ENCODE measurements around the gene CYTH3.
"Not testable (repeated sequence)": the region's sequence is repeated elsewhere in the genome, so short reads cannot be mapped to it uniquely, and the experiment has no call there.

The CYTH3 gene

GRCh38 chr7:6272481-6273323 lies at the start of gene CYTH3:
Gene CYTH3, minus strand, starts transcription at chr7:6272624. Its CDS starts 117 bp downstream, at chr7:6272507.
- peak; percentile 47 for DNase-seq

- DNase-seq, result no peak
Measured at GRCh38 chr7:6320791-6321190, 48.4 kb upstream of the CYTH3 start.

GRCh38 chr7:6317797-6318438 lies 45.5 kb upstream of the CYTH3 start:
- no peak for DNase-seq

- DNase-seq, result no peak
Measured at GRCh38 chr7:6316226-6316625, 43.8 kb upstream of the CYTH3 start.

GRCh38 chr7:6315746-6316145 lies 43.3 kb upstream of the CYTH3 start:
- DNase-seq, result no peak

GRCh38 chr7:6310271-6310993 lies 38.0 kb upstream of the CYTH3 start:
- no peak for DNase-seq

- no peak for DNase-seq
Measured at GRCh38 chr7:6307762-6308161, 35.3 kb upstream of the CYTH3 start.

- peak; percentile 73 for DNase-seq
Measured at GRCh38 chr7:6306471-6306870, 34.0 kb upstream of the CYTH3 start.

GRCh38 chr7:6305330-6305729 lies 32.9 kb upstream of the CYTH3 start:
- no peak for DNase-seq

GRCh38 chr7:6301446-6301845 lies 29.0 kb upstream of the CYTH3 start:
- DNase-seq, result not testable (repeated sequence)

- peak; percentile 31 for DNase-seq
Measured at GRCh38 chr7:6299774-6300173, 27.4 kb upstream of the CYTH3 start.

- DNase-seq, result no peak
Measured at GRCh38 chr7:6294839-6295238, 22.4 kb upstream of the CYTH3 start.

GRCh38 chr7:6293202-6293601 lies 20.8 kb upstream of the CYTH3 start:
- DNase-seq, result no peak

- DNase-seq, result not testable (repeated sequence)
Measured at GRCh38 chr7:6291941-6292340, 19.5 kb upstream of the CYTH3 start.

GRCh38 chr7:6291531-6291930 lies 19.1 kb upstream of the CYTH3 start:
- DNase-seq, result no peak

- DNase-seq, result no peak
Measured at GRCh38 chr7:6290319-6290741, 17.9 kb upstream of the CYTH3 start.

- DNase-seq, result no peak
Measured at GRCh38 chr7:6288270-6288860, 15.9 kb upstream of the CYTH3 start.

GRCh38 chr7:6286486-6286885 lies 14.1 kb upstream of the CYTH3 start:
- no peak for DNase-seq

- DNase-seq, result no peak
Measured at GRCh38 chr7:6284461-6285360, 12.3 kb upstream of the CYTH3 start.

- DNase-seq, result no peak
Measured at GRCh38 chr7:6284055-6284400, 11.6 kb upstream of the CYTH3 start.

GRCh38 chr7:6283391-6284054 lies 11.1 kb upstream of the CYTH3 start:
- not testable (repeated sequence) for DNase-seq

- no peak for DNase-seq
Measured at GRCh38 chr7:6279937-6280336, 7.5 kb upstream of the CYTH3 start.
